GM23338 (cell line): ENCODE results near the gene CKAP2. TPM values are rescaled to one million over a fixed set of nuclear protein-coding genes. Genes with fewer than 3 reads are reported as not detected.
A peak's percentile ranks its signal among the peaks of the same experiment; 100 is the strongest.

Source experiments
- ATAC-seq: fragments of 200-7000 bp; cut with Tn5 transposase; 3 replicates; pipeline ENCODE4 v1.9.1; 2020
- DNase-seq: peaks from one replicate; pipeline ENCODE4 v3.0.0-alpha.2; 2015; ENCODE audit warnings: low spot score
- H2AFZ ChIP-seq: fragments of 200-600 bp; sonication (generic); 2 replicates; pipeline ENCODE4 v1.8.0; 2016; ENCODE audit warnings: antibody characterized with exemption, mild to moderate bottlenecking, moderate library complexity
- H3F3A ChIP-seq: fragments of 200-600 bp; sonication (generic); replicated peaks from 2 replicates; pipeline ENCODE4 v1.8.0; 2017; ENCODE audit warnings: antibody characterized with exemption, mixed run types, low read depth
- H3K27ac ChIP-seq: fragments of 200-600 bp; sonication (generic); 2 replicates; pipeline ENCODE4 v1.6.1; 2016; ENCODE audit warnings: low read depth
- H3K27me3 ChIP-seq: fragments of 200-600 bp; sonication (generic); 2 replicates; pipeline ENCODE4 v1.8.0; 2016; ENCODE audit warnings: mild to moderate bottlenecking, mixed run types, moderate library complexity; ENCODE audit not compliant: insufficient read depth
- H3K36me3 ChIP-seq: fragments of 200-600 bp; sonication (generic); 2 replicates; pipeline ENCODE4 v1.8.0; 2016; ENCODE audit warnings: mild to moderate bottlenecking; ENCODE audit not compliant: insufficient read depth
- H3K4me1 ChIP-seq: fragments of 200-600 bp; sonication (generic); 2 replicates; pipeline ENCODE4 v1.8.0; 2016; ENCODE audit warnings: mild to moderate bottlenecking, moderate library complexity; ENCODE audit not compliant: insufficient read depth
- H3K4me2 ChIP-seq: fragments of 200-600 bp; sonication (generic); 2 replicates; pipeline ENCODE4 v1.7.1; 2017; ENCODE audit warnings: mixed run types
- H3K4me3 ChIP-seq: fragments of 200-600 bp; sonication (generic); 2 replicates; pipeline ENCODE4 v1.6.1; 2016; ENCODE audit warnings: mixed run types
- H3K79me2 ChIP-seq: fragments of 200-600 bp; sonication (generic); replicated peaks from 2 replicates; pipeline ENCODE4 v1.8.0; 2017; ENCODE audit warnings: mild to moderate bottlenecking; ENCODE audit not compliant: insufficient read depth
- H3K9me2 ChIP-seq: fragments of 200-600 bp; sonication (generic); 2 replicates; pipeline ENCODE4 v1.8.0; 2017; ENCODE audit not compliant: insufficient read depth
- H4K20me1 ChIP-seq: fragments of 200-600 bp; sonication (generic); replicated peaks from 2 replicates; pipeline ENCODE4 v1.8.0; 2017; ENCODE audit warnings: mild to moderate bottlenecking; ENCODE audit not compliant: insufficient read depth
- H3K27ac Mint-ChIP-seq: 2 replicates; pipeline ENCODE4 v1.8.0; 2020; ENCODE audit warnings: inconsistent platforms, mild to moderate bottlenecking, moderate library complexity, mixed read lengths
- H3K27me3 Mint-ChIP-seq: 3 replicates; pipeline ENCODE4 v1.8.0; 2022; ENCODE audit warnings: low read depth, mild to moderate bottlenecking, moderate library complexity, mixed read lengths, inconsistent platforms; ENCODE audit not compliant: insufficient read depth, poor library complexity
- H3K36me3 Mint-ChIP-seq: 3 replicates; pipeline ENCODE4 v1.8.0; 2021; ENCODE audit warnings: low read depth, mild to moderate bottlenecking, inconsistent platforms, moderate library complexity, mixed read lengths
- H3K4me1 Mint-ChIP-seq: 3 replicates; pipeline ENCODE4 v1.8.0; 2020; ENCODE audit warnings: mild to moderate bottlenecking, inconsistent platforms, mixed read lengths
- H3K4me3 Mint-ChIP-seq: 3 replicates; pipeline ENCODE4 v1.8.0; 2021; ENCODE audit warnings: moderate library complexity, mild to moderate bottlenecking, inconsistent platforms, mixed read lengths
- H3K9me3 Mint-ChIP-seq: 3 replicates; pipeline ENCODE4 v1.8.0; 2020; ENCODE audit warnings: moderate library complexity, mild to moderate bottlenecking, inconsistent platforms, mixed read lengths
- CREB1 ChIP-seq: fragments of 250-450 bp; sonication (Bioruptor Pico); IDR thresholded peaks from 2 replicates; pipeline ENCODE4 v1.5.0; 2020; ENCODE audit warnings: low read depth, mild to moderate bottlenecking, moderate library complexity
- ETS1 ChIP-seq: IDR thresholded peaks from 2 replicates; pipeline ENCODE4 v1.6.1; 2016; ENCODE audit warnings: antibody characterized with exemption
- NANOG ChIP-seq: IDR thresholded peaks from 2 replicates; pipeline ENCODE4 v1.6.1; 2016; ENCODE audit warnings: antibody characterized with exemption, borderline replicate concordance
- POLR2AphosphoS5 ChIP-seq: IDR thresholded peaks from 2 replicates; pipeline ENCODE4 v1.6.1; 2016; ENCODE audit warnings: antibody characterized with exemption, low read depth
- ZNF331 ChIP-seq: fragments of 250-450 bp; sonication (Bioruptor Pico); IDR thresholded peaks from 2 replicates; pipeline ENCODE4 v1.5.0; 2020; ENCODE audit warnings: low read depth, mild to moderate bottlenecking, moderate library complexity
- ZNF462 ChIP-seq: fragments of 250-450 bp; sonication (Bioruptor Pico); IDR thresholded peaks from 2 replicates; pipeline ENCODE4 v1.5.0; 2020; ENCODE audit warnings: mild to moderate bottlenecking, moderate library complexity
- polyA plus RNA-seq: library from polyadenylated mRNA; unstranded; fragments of >200 nt; fragmentation: Nextera tagmentation; extraction: Ambion mirVana; gene quantifications from 2 replicates; pipeline ENCODE4 v1.2.1, GENCODE V29; 2016
- total RNA-seq: library from RNA; depleted of rRNA; stranded (reverse); fragments of >200 nt; shearing (Covaris generic); gene quantifications from 2 replicates; pipeline ENCODE4 v1.2.3, GENCODE V29; 2014

CKAP2 gene
- total and polyA plus RNA-seq, 2 experiments from 2014 or later: 48.8 to 103 TPM

GRCh38 chr13:52449331-52450011, 5.8 kb upstream of the CKAP2 start (continued):
- TF ChIP-seq ZNF462 (CRISPR knock-in tag) (no peak), NANOG (no peak), CREB1 (CRISPR knock-in tag) (no peak), ETS1 (no peak), ZNF331 (no peak), POLR2AphosphoS5 (no peak)

- Histone ChIP-seq H4K20me1 (peaks cover 15% of the 10 kb centered on the region; the same call in 1 of the 2 replicates), H3K4me2 (peak within 1 kb of the TSS; percentile 79), H3K4me1 (peaks cover 11% of the 10 kb centered on the region; the same call in 1 of the 2 replicates), H3F3A (no peaks in the 10 kb centered on the region), H3K4me3 (peak within 1 kb of the TSS; percentile 74), H3K79me2 (peaks cover 39% of the 10 kb centered on the region), H3K27me3 (no peaks in the 10 kb centered on the region), H3K9me2 (no peaks in the 10 kb centered on the region), H2AFZ (peak within 1 kb of the TSS; percentile 88), H3K27ac (no peak within 1 kb of the TSS), H3K36me3 (no peaks in the 10 kb centered on the region)
- Mint-ChIP-seq H3K27ac (no peak within 1 kb of the TSS; the same call in 1 of the 2 replicates), H3K36me3 (no peaks in the 10 kb centered on the region), H3K4me1 (peaks cover 12% of the 10 kb centered on the region), H3K4me3 (peak within 1 kb of the TSS; percentile 88), H3K9me3 (no peaks in the 10 kb centered on the region), H3K27me3 (peaks cover 5% of the 10 kb centered on the region)
- ATAC-seq (peak; percentile 81), DNase-seq (peak; percentile 97)
- TF ChIP-seq ETS1 (no peak; the same call in 1 of the 2 replicates), CREB1 (CRISPR knock-in tag) (peak; percentile 66)
Observed at GRCh38 chr13:52450012-52450792, 5.1 kb upstream of the CKAP2 start, which contains the start of gene VPS36. VPS36 (minus strand) TSS chr13:52450634; CDS start chr13:52450594, 40 bp downstream.
